GM12878 (cell line): Measurements from ENCODE around the gene CAP2. TPM values are rescaled to one million over a fixed set of nuclear protein-coding genes. Genes with fewer than 3 reads are reported as not detected.

Experiments
- ATAC-seq: fragments of 200-7000 bp; cut with Tn5 transposase; 3 replicates; pipeline ENCODE4 v1.9.1; 2020; ENCODE audit warnings: mild to moderate bottlenecking, moderate library complexity
- BruUV-seq: library from RNA; stranded (reverse); fragments of 400-500 nt; replicated peaks from 2 replicates; lab custom pipeline; 2021; lab: Mats Ljungman, UMichigan
- CTCF ChIA-PET: fragments of 300-600 bp; sonication (Branson Sonifier 250); formaldehyde crosslinking; extraction: SDS; loops from one replicate; lab custom pipeline; 2021; ENCODE audit warnings: inconsistent platforms; lab: Yijun Ruan, JAX
- POLR2A ChIA-PET: fragments of 350-600 bp; formaldehyde crosslinking; extraction: SDS; loops from one replicate; lab custom pipeline; 2021; ENCODE audit warnings: inconsistent platforms; lab: Charles Lee
- RAD21 ChIA-PET: fragments of 300-600 bp; sonication (Branson Sonifier 250); formaldehyde crosslinking; loops from one replicate; lab custom pipeline; 2023; ENCODE audit warnings: antibody characterized with exemption; ENCODE audit not compliant: unreplicated experiment; lab: Charles Lee
- SMC1A ChIA-PET: fragments of 300-600 bp; sonication (Branson Sonifier 250); formaldehyde crosslinking; loops from one replicate; lab custom pipeline; 2023; ENCODE audit not compliant: unreplicated experiment, uncharacterized antibody; lab: Charles Lee
- DNase-seq: peaks from one replicate; pipeline ENCODE4 v3.0.0-alpha.2; 2011; ENCODE audit warnings: low read depth, low spot score
- FAIRE-seq: peaks from 3 replicates; lab custom pipeline; 2011; peaks lifted over from hg19 to GRCh38; lab: Jason Lieb, UNC
- H2AFZ ChIP-seq: 2 replicates; pipeline ENCODE4 v1.6.0; 2011; ENCODE audit warnings: low read depth, low read length, control low read depth; ENCODE audit not compliant: control insufficient read depth
- H3K27ac ChIP-seq: 2 replicates; pipeline ENCODE4 v1.5.1; 2011; ENCODE audit warnings: control low read depth; ENCODE audit not compliant: control insufficient read depth, insufficient read depth
- H3K27me3 ChIP-seq, 2 experiments: replicated peaks in 1 of 2; 2 replicates each; pipeline versions ENCODE4 v1.6.0 to v1.6.1; 2011; ENCODE audit warnings: low read length in 1 of 2; ENCODE audit not compliant: control insufficient read depth in 2 of 2, insufficient read depth in 2 of 2
- H3K36me3 ChIP-seq, 2 experiments: 2 replicates each; pipeline ENCODE4 v1.5.1; 2011; ENCODE audit warnings: low read length in 1 of 2; ENCODE audit not compliant: control insufficient read depth in 2 of 2, insufficient read depth in 2 of 2
- H3K4me1 ChIP-seq: 2 replicates; pipeline ENCODE4 v1.6.1; 2011; ENCODE audit warnings: mild to moderate bottlenecking, low read length, moderate library complexity, mixed read lengths; ENCODE audit not compliant: control insufficient read depth, insufficient read depth
- H3K4me2 ChIP-seq: 2 replicates; pipeline ENCODE4 v1.6.0; 2011; ENCODE audit warnings: control low read depth; ENCODE audit not compliant: control insufficient read depth, insufficient read depth
- H3K4me3 ChIP-seq: fragments of 200-600 bp; sonication (generic); 2 replicates; pipeline ENCODE4 v1.5.1; 2016
- H3K79me2 ChIP-seq: 2 replicates; pipeline ENCODE4 v1.6.0; 2011; ENCODE audit warnings: low read length; ENCODE audit not compliant: control insufficient read depth, insufficient read depth
- H3K9ac ChIP-seq: 2 replicates; pipeline ENCODE4 v1.8.0; 2011; ENCODE audit warnings: low read length, control low read depth, mixed read lengths; ENCODE audit not compliant: control insufficient read depth, insufficient read depth
- H3K9me3 ChIP-seq: replicated peaks from 3 replicates; pipeline ENCODE4 v1.5.1; 2011; ENCODE audit warnings: mild to moderate bottlenecking, low read length; ENCODE audit not compliant: control insufficient read depth, insufficient read depth
- H4K20me1 ChIP-seq: 2 replicates; pipeline ENCODE4 v1.6.0; 2011; ENCODE audit not compliant: control insufficient read depth, insufficient read depth
- BCL3 ChIP-seq: IDR thresholded peaks from 2 replicates; pipeline ENCODE4 v1.6.1; 2011; ENCODE audit warnings: borderline replicate concordance, low read depth, mild to moderate bottlenecking, moderate library complexity, low read length; ENCODE audit not compliant: insufficient read depth, poor library complexity, severe bottlenecking
- CHD1 ChIP-seq: IDR thresholded peaks from 2 replicates; pipeline ENCODE4 v1.6.1; 2012; ENCODE audit warnings: low read depth, low read length, improper control_type of control experiment
- E2F4 ChIP-seq: IDR thresholded peaks from 2 replicates; pipeline ENCODE4 v1.6.1; 2012; ENCODE audit warnings: low read depth, low read length, improper control_type of control experiment
- KAT2A ChIP-seq: conservative IDR thresholded peaks from 2 replicates; pipeline ENCODE4 v1.6.1; 2011; ENCODE audit warnings: low read depth, low read length; ENCODE audit not compliant: control insufficient read depth
- KLF5 ChIP-seq: fragments of 450-650 bp; IDR thresholded peaks from 2 replicates; pipeline ENCODE4 v1.6.1; 2014; ENCODE audit warnings: mild to moderate bottlenecking; ENCODE audit not compliant: partially characterized antibody
- MAX ChIP-seq: IDR thresholded peaks from 2 replicates; pipeline ENCODE4 v1.6.1; 2012; ENCODE audit warnings: low read depth, low read length, improper control_type of control experiment
- MEF2B ChIP-seq: fragments of 450-650 bp; IDR thresholded peaks from 2 replicates; pipeline ENCODE4 v1.6.1; 2018; ENCODE audit warnings: mild to moderate bottlenecking, moderate library complexity; ENCODE audit not compliant: partially characterized antibody, poor library complexity, severe bottlenecking
- REST ChIP-seq: IDR thresholded peaks from 2 replicates; pipeline ENCODE4 v1.6.1; 2012; ENCODE audit warnings: mild to moderate bottlenecking, low read depth, low read length
- SRF ChIP-seq, 2 experiments: IDR thresholded peaks; 2 replicates each; pipeline ENCODE4 v1.6.1; 2011; ENCODE audit warnings: low read depth in 2 of 2, low read length in 2 of 2, mild to moderate bottlenecking in 1 of 2, moderate library complexity in 1 of 2
- WRNIP1 ChIP-seq: IDR thresholded peaks from 2 replicates; pipeline ENCODE4 v1.6.1; 2011; ENCODE audit warnings: low read depth, low read length, improper control_type of control experiment, borderline replicate concordance
- ZNF384 ChIP-seq: IDR thresholded peaks from 2 replicates; pipeline ENCODE4 v1.6.1; 2012; ENCODE audit warnings: low read depth, mild to moderate bottlenecking, low read length, improper control_type of control experiment, borderline replicate concordance
- ZSCAN29 ChIP-seq: fragments of 450-650 bp; IDR thresholded peaks from 2 replicates; pipeline ENCODE4 v1.6.1; 2017; ENCODE audit warnings: mild to moderate bottlenecking, moderate library complexity
- WGBS: methylation state at CpG from one replicate; pipeline ENCODE4 v1.1.6; 2016; ENCODE audit warnings: low lambda C conversion rate; ENCODE audit not compliant: insufficient replicate concordance, insufficient coverage; ENCODE audit errors: missing lambda C conversion rate; 5-methylcytosine and 5-hydroxymethylcytosine counted together
- in situ Hi-C: fragments of 300-500 bp; cut with MboI; formaldehyde crosslinking; loops from 9 replicates; pipeline ENCODE4 v1.14.3; 2018; ENCODE audit warnings: mixed read lengths
- intact Hi-C: fragments of 100-400 bp; cut with micrococcal nuclease; formaldehyde crosslinking; loops from one replicate; pipeline ENCODE4 v1.14.2; 2022; ENCODE audit not compliant: unreplicated experiment
- polyA plus RNA-seq, 11 experiments: library from polyadenylated mRNA; depleted of rRNA in 4 of 11; unstranded in 6 of 11; stranded (reverse) in 5 of 11; fragments of >200 nt; fragmentation: Nextera tagmentation in 4 of 11; fragmentation: Illumina TruSeq in 1 of 11; extraction: Ambion mirVana in 4 of 11; extraction: Trizol in 1 of 11; gene quantifications; 1 replicate in 1 of 11; 2 replicates in 10 of 11; pipeline versions ENCODE4 v1.2.1 to v1.2.3, GENCODE V29; 2011 to 2016; ENCODE audit warnings: inconsistent platforms in 2 of 11, missing spikeins in 2 of 11, low read depth in 1 of 11
- total RNA-seq, 4 experiments: library from RNA; depleted of rRNA in 3 of 4; stranded (reverse); fragments of >200 nt in 3 of 4; fragmentation: Illumina TruSeq in 1 of 4; extraction: Trizol in 1 of 4; gene quantifications; 2 replicates each; pipeline versions ENCODE4 v1.2.1 to v1.2.3, GENCODE V29; 2013 to 2021
- TF ChIP-seq, protein P1 (sequence below): IDR thresholded peaks from 2 replicates; pipeline ENCODE4 v1.6.1; 2011; ENCODE audit warnings: mild to moderate bottlenecking, low read depth, low read length, moderate library complexity; ENCODE audit not compliant: insufficient replicate concordance
- TF ChIP-seq, protein P2 (sequence below): fragments of 450-650 bp; IDR thresholded peaks from 2 replicates; pipeline ENCODE4 v1.6.1; 2017; ENCODE audit warnings: mild to moderate bottlenecking, low read depth, inconsistent platforms; ENCODE audit not compliant: poor library complexity, severe bottlenecking

CAP2 gene
- total and polyA plus RNA-seq, 10 of the 15 experiments (the other 5 are each of a cell fraction or from before 2014, with no cell fraction given), result 0.10 to 2.0 (median 0.15) TPM; not detected in 7

GRCh38 chr6:17596085-17596484 is 202.7 kb downstream of the CAP2 start:
- H3K9ac ChIP-seq, result no peak overlapping the region
- ChIA-PET CTCF (interaction anchor here (0.7 to 1.2 kb wide), 2 partner anchors 9 to 207 kb away, joined by 3 to 5 read pairs; no protein-coding TSS in a partner anchor), SMC1A (no interaction called here), POLR2A (no interaction called here), RAD21 (no interaction called here)
- H3K4me2 ChIP-seq, result no peak overlapping the region
- no peak overlapping the region for H3K27ac ChIP-seq
- intact Hi-C loops, result no loop called here
- H3K79me2 ChIP-seq, result peaks cover 3% of the 10 kb centered on the region
- no peaks in the 10 kb centered on the region for H3K9me3 ChIP-seq
- in situ Hi-C loops, result no loop called here
- H3K27me3 ChIP-seq, result no peaks in the 10 kb centered on the region
- no peak overlapping the region for H2AFZ ChIP-seq
- ATAC-seq, result no peak
- no TSS peak for BruUV-seq
- no peaks in the 10 kb centered on the region for H4K20me1 ChIP-seq
- H3K4me3 ChIP-seq, result no peak overlapping the region
- FAIRE-seq, result no peak
- no peak for DNase-seq
- H3K4me1 ChIP-seq, result peaks cover 5% of the 10 kb centered on the region; the same call in 1 of the 2 replicates
- 93% methylated on average over 3 of the region's 3 CpGs for WGBS
- no peaks in the 10 kb centered on the region for H3K36me3 ChIP-seq
- no peak for TF ChIP-seq WRNIP1
- no peak for TF ChIP-seq REST
- TF ChIP-seq, protein P1, sequence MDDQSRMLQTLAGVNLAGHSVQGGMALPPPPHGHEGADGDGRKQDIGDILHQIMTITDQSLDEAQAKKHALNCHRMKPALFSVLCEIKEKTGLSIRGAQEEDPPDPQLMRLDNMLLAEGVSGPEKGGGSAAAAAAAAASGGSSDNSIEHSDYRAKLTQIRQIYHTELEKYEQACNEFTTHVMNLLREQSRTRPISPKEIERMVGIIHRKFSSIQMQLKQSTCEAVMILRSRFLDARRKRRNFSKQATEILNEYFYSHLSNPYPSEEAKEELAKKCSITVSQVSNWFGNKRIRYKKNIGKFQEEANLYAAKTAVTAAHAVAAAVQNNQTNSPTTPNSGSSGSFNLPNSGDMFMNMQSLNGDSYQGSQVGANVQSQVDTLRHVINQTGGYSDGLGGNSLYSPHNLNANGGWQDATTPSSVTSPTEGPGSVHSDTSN, result no peak
- TF ChIP-seq ZSCAN29, result no peak
- TF ChIP-seq MAX, result no peak
- no peak for TF ChIP-seq ZNF384
- TF ChIP-seq SRF (IDR thresholded peaks at IDR 0.05; ENCODE audit: low read depth in 2 of 2, low read length in 2 of 2), result no peak
- TF ChIP-seq BCL3, result no peak
- TF ChIP-seq KAT2A, result no peak
- TF ChIP-seq MEF2B, result no peak
- TF ChIP-seq, protein P2, sequence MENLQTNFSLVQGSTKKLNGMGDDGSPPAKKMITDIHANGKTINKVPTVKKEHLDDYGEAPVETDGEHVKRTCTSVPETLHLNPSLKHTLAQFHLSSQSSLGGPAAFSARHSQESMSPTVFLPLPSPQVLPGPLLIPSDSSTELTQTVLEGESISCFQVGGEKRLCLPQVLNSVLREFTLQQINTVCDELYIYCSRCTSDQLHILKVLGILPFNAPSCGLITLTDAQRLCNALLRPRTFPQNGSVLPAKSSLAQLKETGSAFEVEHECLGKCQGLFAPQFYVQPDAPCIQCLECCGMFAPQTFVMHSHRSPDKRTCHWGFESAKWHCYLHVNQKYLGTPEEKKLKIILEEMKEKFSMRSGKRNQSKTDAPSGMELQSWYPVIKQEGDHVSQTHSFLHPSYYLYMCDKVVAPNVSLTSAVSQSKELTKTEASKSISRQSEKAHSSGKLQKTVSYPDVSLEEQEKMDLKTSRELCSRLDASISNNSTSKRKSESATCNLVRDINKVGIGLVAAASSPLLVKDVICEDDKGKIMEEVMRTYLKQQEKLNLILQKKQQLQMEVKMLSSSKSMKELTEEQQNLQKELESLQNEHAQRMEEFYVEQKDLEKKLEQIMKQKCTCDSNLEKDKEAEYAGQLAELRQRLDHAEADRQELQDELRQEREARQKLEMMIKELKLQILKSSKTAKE, result no peak
- TF ChIP-seq E2F4, result no peak
- no peak for TF ChIP-seq KLF5
- TF ChIP-seq CHD1, result no peak
